Stimulated activated CD4-positive, alpha-beta T cell treated with anti-CD3 and anti-CD28 coated beads, Interleukin-12 subunit alpha, Interleukin-12 subunit beta, amount 100 ng/mL, for 4 hours (primary cell): ENCODE data around the gene KRTAP13-3.

Experiments
- DNase-seq: peaks from one replicate; pipeline ENCODE4 v3.0.0-alpha.2; 2020

Gene KRTAP13-3

GRCh38 chr21:30425826-30426225, at the start of gene KRTAP13-3:
TSS of gene KRTAP13-3 (minus strand) at chr21:30425926. CDS start at chr21:30425912, 14 bp downstream.
- no peak for DNase-seq

- no peak for DNase-seq
These were observed 43.4 kb upstream of the KRTAP13-3 start for GRCh38 chr21:30468900-30469714.

GRCh38 chr21:30463713-30464112, 38.0 kb upstream of the KRTAP13-3 start:
- no peak for DNase-seq

- DNase-seq, result no peak
These were observed 22.8 kb upstream of the KRTAP13-3 start for GRCh38 chr21:30448514-30448913.

- DNase-seq, result no peak
These were observed 21.3 kb upstream of the KRTAP13-3 start for GRCh38 chr21:30447056-30447455.

- DNase-seq, result no peak
These were observed 18.5 kb upstream of the KRTAP13-3 start for GRCh38 chr21:30444204-30444603.

- no peak for DNase-seq
These were observed 17.5 kb upstream of the KRTAP13-3 start for GRCh38 chr21:30443226-30443625.

- no peak for DNase-seq
These were observed 14.2 kb upstream of the KRTAP13-3 start, which contains the start of gene KRTAP15-1 for GRCh38 chr21:30439975-30440374. TSS of gene KRTAP15-1 (plus strand) at chr21:30440275. CDS start at chr21:30440328, 53 bp downstream.

- DNase-seq, result no peak
These were observed 11.4 kb upstream of the KRTAP13-3 start for GRCh38 chr21:30437010-30437565.

- no peak for DNase-seq
These were observed 8.4 kb upstream of the KRTAP13-3 start for GRCh38 chr21:30434033-30434631.

- DNase-seq, result no peak
These were observed 4.5 kb upstream of the KRTAP13-3 start, which contains the start of gene KRTAP13-4 for GRCh38 chr21:30430170-30430655. TSS of gene KRTAP13-4 (plus strand) at chr21:30430220. CDS start at chr21:30430276, 56 bp downstream.

- DNase-seq, result no peak
These were observed 1.0 kb upstream of the KRTAP13-3 start for GRCh38 chr21:30426731-30427130.

- DNase-seq, result no peak
These were observed 9.7 kb downstream of the KRTAP13-3 start for GRCh38 chr21:30415993-30416392.

GRCh38 chr21:30408782-30409494, 16.8 kb downstream of the KRTAP13-3 start:
- no peak for DNase-seq

GRCh38 chr21:30395731-30396130, 30.0 kb downstream of the KRTAP13-3 start, which contains the start of gene KRTAP13-1:
TSS of gene KRTAP13-1 (plus strand) at chr21:30396031. CDS start at chr21:30396087, 56 bp downstream.
- no peak for DNase-seq

- DNase-seq, result no peak
These were observed 34.2 kb downstream of the KRTAP13-3 start for GRCh38 chr21:30391492-30392025.

- no peak for DNase-seq
These were observed 43.5 kb downstream of the KRTAP13-3 start for GRCh38 chr21:30382201-30382600.
